Stimulated activated CD4-positive, alpha-beta T cell treated with anti-CD3 and anti-CD28 coated beads, TNF-alpha, amount 100 ng/mL, for 4 hours (primary cell): ENCODE measurements around the gene JAK3.

Experiments
- DNase-seq, 3 experiments: peaks; one replicate each; pipeline ENCODE4 v3.0.0-alpha.2; 2020; ENCODE audit warnings: low read depth in 3 of 3

Gene JAK3

GRCh38 chr19:17841810-17842662 is 5.7 kb downstream of the JAK3 start:
- DNase-seq = peak in 2 of 3 experiments; percentile 41 to 52

DNA sequence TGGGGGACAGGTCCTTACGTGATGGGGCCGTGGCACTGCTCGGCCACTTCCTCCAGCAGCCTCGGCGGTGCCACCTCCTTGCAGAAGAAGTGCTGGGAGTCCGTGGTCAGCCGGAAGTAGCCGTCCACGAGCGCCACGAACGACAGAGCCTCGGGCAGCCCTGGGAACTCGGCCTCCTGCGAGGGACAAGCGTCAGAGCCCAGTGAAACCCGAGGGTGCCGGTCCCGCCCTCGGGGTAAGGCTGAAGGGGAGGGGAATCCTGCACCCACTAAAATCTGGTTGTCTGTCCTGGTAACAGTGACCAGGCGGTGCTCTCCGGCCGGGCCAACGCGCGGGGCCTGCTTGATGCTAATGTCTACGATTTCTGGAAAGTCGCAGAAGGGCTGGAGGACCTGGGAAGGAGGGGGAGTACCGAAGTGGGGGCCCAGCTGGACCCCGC is 6.4 kb downstream of the JAK3 start:
- DNase-seq = no peak

- DNase-seq = no peak
Observed at GRCh38 chr19:17840019-17840418, 7.8 kb downstream of the JAK3 start.

- DNase-seq = no peak
Observed at GRCh38 chr19:17837972-17838371, 9.8 kb downstream of the JAK3 start.

DNA sequence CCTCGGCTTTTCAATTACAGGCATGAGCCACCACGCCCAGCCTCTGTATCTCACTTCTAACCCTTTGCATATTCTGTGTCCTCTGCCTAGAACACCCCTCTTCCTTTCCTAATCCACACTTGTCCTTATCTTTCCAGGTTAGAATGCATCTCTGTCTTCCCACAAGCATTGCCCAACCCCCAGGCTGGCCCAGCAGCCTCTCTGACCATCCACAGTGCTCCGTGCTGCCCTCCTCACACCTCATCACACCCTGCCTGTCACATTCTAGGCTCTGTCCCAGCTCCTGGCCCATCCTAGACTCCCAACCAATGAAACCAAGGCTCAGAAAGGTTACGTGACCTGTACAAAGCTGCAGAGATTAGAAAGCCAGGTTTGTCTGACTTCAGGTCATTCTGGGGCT is 11.3 kb downstream of the JAK3 start:
- DNase-seq = no peak

GRCh38 chr19:17835182-17836006 is 12.4 kb downstream of the JAK3 start:
- no peak for DNase-seq

DNA sequence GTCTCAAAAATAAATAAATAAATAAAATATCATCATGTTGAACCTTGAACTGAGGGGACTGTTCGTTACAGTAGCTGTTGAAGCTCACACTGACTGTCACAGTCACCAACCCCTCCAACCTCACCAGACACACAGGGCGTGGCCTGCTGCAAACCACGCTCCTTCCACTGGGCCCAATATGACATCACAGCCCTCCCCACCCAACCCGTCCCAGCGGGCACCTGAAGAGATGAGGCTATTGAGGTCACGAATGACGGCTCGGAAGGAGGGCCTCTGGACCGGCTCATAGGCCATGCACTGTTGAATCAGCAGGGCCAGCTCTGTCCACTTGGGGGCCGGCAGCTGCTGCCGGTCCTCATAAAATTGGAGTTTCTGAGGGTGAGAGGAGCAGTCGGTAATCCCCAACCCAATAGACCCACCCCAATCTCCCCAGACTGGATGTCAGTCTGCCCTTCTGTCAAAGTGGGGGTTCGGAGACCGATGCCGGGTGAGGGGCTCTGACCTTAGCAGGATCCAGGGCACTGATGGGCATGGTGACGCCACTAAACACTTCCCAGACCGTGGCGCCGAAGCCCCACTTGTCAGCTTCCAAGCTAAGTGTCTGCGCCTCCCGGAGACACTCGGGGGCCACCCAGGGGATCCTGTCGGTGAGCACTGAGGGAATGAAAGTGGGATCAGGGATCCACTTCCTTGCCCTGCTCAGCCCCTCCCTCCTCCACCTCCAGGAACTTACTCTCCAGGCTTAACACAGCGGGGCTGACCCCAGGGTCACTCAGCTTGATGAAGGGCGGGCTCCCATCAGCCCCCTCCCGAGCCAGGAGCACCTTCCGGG is 13.2 kb downstream of the JAK3 start:
- DNase-seq = no peak

DNA sequence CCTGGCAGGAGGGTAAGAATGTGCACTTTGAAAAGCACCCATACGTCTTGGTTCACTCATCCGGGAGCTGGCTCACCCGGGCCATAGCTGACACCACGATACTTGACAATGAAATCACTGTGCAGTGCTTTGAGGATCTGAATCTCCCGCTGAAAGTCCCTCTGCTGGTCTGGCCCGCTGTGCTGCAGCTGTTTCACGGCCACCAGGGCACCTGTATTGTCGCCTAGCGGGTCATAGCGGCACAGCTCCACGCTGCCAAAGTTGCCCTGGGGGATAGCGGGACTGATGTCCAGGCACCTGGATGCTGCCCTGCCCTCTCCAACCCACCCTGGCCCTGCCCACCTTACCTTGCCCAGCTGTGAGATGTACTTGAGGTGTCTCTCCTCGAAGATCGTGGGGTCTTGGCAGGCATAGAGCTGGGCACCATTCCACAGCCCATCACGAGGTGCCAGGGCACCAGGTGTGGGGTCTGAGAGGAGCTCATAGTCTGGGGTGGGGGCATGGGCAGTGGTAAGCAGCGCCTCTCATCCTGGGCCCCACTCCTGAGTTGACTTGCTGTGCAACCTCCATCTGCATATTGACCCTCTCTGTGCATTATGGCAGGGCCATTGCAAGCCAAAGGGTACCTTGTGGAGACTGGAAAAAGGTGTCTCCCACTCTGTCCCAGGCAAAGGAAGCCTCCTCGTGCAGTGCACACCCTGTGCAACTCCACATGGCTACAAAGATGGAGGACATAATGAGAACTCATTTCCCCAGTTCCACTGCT is 15.2 kb downstream of the JAK3 start:
- DNase-seq = no peak

DNA sequence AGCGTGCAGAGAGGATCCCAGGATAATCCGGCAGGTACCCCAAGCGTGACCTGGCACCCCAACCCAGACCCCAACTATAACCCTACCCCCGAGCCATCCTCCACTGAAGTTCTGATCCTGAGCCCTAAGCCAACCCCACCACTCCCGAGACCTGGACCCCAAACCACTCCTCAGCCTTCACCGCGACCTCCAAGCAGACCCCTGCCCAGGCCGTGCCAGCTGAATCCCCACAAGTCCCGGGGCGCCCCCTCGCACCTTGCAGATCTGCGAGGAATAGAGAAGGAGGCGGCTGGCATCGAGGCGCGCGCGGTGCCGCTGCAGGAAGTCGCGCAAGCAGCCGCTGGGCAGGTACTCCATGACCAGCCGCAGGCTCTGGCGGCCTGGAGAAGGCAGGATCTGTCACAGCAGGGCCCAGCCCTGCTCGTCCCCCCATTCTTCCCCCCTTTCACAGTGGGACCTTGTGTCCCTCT is 16.3 kb downstream of the JAK3 start:
- no peak for DNase-seq

DNA sequence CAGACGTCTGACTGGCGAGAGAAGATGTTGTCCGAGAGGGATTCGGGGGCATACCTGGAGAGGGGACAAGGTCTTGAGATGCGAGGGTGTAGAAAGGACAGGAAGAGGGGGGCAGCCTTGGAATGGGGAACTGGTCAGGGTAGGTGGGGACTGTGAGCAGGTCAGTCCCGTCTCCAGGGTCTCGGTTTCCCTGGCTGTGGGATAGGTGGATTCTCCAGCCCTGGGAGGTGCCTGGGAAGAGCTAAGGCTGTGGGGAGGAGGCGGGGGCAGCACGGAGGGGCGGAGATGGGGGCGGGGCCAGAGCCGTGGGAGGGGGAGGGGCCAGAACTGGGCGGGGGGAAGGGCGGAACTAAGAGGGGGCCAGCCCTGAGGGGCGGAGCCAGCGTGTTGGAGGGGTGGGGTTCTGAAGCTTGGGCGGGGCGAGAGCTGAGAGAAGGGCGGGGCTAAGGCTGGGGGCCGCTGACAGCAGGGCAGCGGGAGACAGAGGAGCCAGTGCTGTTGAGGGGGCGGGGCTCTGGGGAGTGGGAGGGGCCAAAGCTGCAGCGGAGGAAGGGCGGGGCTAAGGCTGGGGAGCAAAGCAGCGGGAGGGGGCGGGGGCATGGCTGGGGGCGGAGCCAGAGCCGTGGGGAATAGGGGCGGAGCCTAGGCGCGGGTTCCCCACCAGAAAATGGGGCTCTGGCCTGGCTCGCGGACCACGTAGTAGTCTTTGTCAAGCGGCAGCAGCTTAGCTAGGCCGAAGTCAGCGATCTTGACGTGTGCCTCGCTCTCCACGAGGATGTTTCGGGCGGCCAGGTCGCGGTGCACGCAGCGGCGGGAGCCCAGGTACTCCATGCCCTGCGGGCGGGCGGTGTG is 17.0 kb downstream of the JAK3 start:
- DNase-seq = no peak

DNA sequence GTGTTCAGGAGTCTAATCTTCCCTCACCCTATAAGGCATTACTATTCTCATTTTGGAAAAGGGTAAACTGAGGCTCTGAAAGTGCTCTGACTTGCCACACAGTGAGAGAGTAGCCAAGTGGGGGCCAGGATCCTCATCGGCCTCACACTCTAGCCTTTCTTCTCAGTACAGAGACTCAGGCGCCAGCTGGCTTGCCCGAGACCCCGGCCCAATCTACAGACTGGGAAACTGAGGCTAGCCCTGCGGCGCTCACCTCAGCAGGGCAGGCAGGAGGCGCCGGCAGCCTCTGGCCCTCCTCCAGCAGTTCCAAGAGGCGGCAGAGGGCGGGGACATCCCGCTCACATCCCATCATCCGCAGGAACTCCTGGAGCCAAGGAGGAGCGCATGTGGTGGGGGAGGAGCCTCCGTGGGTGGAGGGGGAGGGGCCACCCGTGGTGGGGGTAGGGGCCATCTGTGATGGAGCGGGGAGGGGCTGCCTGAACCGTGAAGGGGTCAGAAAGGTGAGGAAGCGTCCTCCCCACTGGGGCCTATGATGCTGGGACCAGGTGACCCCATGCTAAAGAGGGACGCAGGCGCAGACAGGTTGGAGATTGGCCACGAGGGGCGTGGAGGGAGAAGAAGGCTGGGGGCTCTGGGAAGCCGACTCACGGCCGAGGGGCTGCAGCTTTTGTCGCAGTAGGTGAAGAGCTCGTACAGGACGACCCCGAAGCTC is 17.8 kb downstream of the JAK3 start:
- no peak for DNase-seq

DNA sequence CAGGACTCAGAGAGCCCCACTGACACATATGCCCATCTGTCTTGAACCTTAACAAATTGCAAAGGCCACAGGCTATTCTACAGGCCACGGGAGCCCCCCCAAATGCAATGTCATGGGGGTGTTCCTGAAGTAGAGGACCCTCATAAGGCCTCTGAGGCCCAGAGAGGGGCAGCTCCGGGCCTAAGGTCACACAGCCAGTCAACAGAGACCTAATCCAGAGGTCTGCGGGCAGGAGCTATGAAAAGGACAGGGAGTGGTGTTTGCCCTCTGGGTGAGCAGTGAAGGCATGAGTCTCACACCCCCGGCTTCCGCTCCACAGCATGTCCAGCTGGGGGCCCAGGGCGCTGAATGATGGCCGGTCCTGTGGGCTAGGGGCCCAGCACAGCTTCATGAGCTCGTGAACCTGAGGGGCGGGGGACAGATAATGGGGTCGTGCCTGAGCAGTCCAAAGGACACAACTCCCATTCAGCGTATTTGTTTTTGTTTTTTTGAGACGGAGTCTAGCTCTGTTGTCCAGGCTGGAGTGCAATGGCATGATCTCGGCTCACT is 21.2 kb downstream of the JAK3 start:
- no peak for DNase-seq

DNA sequence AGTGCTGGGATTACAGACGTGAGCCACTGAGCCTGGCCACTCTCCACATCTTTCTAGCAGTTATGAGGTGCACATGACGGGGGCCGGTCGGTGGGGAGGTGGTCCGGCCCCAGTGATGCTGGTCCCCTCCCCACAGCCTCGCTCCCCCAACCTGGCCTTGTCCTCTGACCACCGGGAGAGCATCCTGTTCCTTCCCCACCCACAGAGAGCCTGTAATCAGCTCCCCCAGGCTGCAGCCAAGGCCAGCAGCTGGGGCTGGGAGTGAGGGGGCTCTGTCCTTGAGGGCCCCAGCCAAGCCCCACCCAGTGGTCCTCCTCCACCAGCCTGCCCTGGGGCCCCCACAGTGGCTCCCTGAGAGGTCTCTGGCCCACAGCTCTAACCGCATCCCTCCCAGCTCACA is 23.4 kb downstream of the JAK3 start:
- no peak for DNase-seq

DNA sequence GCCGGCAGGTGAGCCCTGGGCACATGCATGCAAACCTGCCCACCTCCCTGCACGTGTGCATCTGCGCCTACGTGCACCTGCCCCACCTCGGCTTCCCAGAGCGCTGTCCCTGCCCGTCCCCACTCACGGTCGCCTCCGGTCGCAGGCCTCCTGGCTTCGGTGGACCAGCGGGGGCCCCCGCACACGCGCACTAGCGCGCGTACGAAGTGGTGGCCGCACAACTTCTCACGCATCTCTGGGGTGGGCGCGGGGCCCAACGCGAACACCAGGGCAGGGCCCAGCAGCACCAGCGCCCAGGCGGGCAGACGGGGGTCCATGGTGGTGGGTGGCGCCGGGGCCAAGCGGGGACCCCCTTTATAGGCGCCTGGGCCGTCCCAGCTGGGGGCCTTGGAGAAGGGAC is 26.6 kb downstream of the JAK3 start, which contains the start of gene INSL3:
TSS of gene INSL3 (minus strand) at position 330 of the 400 bp plus-strand sequence. CDS start at position 317, 13 bp downstream.
- no peak for DNase-seq

GRCh38 chr19:17817668-17818363 is 30.0 kb downstream of the JAK3 start:
- DNase-seq = no peak

DNA sequence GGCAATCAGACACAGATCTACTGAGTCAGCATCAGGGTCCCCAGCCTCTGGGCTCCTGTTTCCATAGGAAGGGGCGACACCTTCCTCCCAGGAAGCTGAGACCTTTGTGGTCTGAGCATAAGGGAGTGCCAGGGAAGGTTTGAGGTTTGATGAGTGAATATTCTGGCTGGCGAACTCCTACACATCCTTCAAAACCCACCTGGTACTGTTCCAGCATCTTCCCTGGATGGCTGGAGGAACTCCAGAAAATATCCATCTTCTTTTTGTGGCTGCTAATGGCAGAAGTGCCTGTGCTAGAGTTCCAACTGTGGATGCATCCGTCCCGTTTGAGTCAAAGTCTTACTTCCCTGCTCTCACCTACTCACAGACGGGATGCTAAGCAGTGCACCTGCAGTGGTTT is 35.7 kb downstream of the JAK3 start:
- no peak for DNase-seq

- no peak for DNase-seq
Observed at GRCh38 chr19:17811681-17812080, 36.1 kb downstream of the JAK3 start.

GRCh38 chr19:17811103-17811502 is 36.7 kb downstream of the JAK3 start:
- no peak for DNase-seq
